ENCODE results near the gene S100A8. TPM values are rescaled to one million over a fixed set of nuclear protein-coding genes. Genes with fewer than 3 reads are reported as not detected.
"Not testable (repeated sequence)": the region's sequence is repeated elsewhere in the genome, so short reads cannot be mapped to it uniquely, and the experiment has no call there.

The S100A8 gene
- total RNA-seq, 4 donors from 2014 or later = 5.7 to 38.4 (median 19.5) TPM

DNA sequence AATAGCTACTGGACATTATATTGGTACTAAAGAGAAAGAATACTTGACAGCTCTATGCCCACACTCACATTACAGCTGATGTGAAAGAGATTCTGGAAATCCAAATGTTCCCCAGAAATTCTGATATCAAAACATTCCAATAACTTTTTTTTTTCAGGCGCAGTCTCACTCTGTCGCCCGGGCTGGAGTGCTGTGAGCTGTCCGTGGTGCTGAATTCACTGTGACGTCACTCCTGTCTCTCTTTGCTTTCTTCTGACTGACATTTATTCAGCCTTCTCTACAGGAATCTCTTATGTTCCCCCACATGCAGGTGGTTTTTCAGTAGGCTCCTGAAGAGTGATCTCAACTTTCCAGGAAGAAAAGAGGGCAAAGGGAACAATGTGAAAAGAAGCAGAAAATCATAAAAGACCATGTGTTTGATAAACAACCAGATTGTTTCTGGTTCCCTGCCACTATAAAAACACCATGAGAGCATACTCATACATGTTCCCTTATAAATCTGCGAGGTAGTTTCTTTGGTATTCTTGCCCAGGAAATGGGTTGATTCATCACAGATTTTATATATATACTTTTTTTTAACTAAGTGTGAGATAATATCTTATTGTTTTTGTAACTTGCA is 31.7 kb upstream of the S100A8 start:
- H3K27me3 ChIP-seq = peaks cover 11% of the 10 kb centered on the region
- no peaks in the 10 kb centered on the region for H3K36me3 ChIP-seq
- no peak overlapping the region for H3K27ac ChIP-seq
- H3K4me3 ChIP-seq = no peak overlapping the region
- H3K4me1 ChIP-seq = no peaks in the 10 kb centered on the region
- 8% methylated on average over 6 of the region's 6 CpGs for WGBS
- no peaks in the 10 kb centered on the region for H3K9me3 ChIP-seq
- TF ChIP-seq, protein P1, sequence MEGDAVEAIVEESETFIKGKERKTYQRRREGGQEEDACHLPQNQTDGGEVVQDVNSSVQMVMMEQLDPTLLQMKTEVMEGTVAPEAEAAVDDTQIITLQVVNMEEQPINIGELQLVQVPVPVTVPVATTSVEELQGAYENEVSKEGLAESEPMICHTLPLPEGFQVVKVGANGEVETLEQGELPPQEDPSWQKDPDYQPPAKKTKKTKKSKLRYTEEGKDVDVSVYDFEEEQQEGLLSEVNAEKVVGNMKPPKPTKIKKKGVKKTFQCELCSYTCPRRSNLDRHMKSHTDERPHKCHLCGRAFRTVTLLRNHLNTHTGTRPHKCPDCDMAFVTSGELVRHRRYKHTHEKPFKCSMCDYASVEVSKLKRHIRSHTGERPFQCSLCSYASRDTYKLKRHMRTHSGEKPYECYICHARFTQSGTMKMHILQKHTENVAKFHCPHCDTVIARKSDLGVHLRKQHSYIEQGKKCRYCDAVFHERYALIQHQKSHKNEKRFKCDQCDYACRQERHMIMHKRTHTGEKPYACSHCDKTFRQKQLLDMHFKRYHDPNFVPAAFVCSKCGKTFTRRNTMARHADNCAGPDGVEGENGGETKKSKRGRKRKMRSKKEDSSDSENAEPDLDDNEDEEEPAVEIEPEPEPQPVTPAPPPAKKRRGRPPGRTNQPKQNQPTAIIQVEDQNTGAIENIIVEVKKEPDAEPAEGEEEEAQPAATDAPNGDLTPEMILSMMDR (IDR thresholded peaks at IDR 0.05) = no peak
- TF ChIP-seq EP300 (IDR thresholded peaks at IDR 0.05) (no peak), POLR2AphosphoS5 (IDR thresholded peaks at IDR 0.05) (no peak), POLR2A (IDR thresholded peaks at IDR 0.05) (no peak)
- DNase-seq (ENCODE audit: low spot score in 2 of 2) = no peak

DNA sequence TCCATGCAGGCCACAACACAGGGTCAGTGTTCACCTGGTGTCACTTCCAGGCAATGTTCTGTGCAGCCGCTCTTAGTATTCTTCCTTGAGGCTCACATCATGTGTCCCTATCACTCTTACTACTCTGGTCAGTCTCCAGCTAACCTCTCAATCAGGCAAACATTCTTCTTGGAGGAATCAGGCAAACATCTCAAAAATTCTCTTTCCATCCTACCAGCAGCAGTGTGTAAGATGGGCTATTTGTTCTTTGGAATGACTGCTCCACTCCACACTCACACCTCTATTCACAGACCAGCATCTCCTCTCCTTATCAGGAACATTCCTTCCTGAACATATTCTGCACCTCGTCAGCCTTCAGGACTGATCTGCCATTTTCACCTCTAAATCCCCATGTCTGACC is 29.4 kb upstream of the S100A8 start:
- H3K27me3 ChIP-seq = peaks cover 7% of the 10 kb centered on the region

DNA sequence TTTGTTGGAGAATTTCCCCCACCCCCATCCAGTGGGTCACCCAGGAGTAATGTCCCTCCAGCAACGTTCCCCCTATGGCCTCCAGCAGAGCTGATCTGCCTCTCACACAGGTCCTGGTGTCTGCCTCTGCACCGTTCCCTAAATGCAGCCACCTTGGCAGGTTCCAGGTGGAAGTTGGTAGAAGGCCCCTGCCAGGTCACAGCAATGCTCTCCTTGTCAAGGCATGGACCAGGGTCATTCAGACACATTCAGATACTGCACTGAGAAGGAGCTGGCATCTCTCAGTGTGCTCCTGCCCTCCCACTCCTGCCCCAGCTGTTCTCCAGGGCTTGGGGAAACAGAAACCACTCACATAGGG is 28.5 kb upstream of the S100A8 start:
- not testable (repeated sequence) for H3K36me3 ChIP-seq, H3K27ac ChIP-seq, H3K4me1 ChIP-seq, H3K9me3 ChIP-seq, H3K27me3 ChIP-seq, H3K4me3 ChIP-seq
- WGBS = 41% methylated on average over 2 of the region's 2 CpGs
- peak in 1 of 2 donors; percentile 49 for DNase-seq (ENCODE audit: low spot score in 2 of 2)

More for the DNA sequence above, 29.4 kb upstream of the S100A8 start:
- DNase-seq (ENCODE audit: low spot score in 2 of 2) = no peak
- Histone ChIP-seq H3K4me1 (no peaks in the 10 kb centered on the region), H3K27ac (no peak overlapping the region), H3K36me3 (no peaks in the 10 kb centered on the region), H3K4me3 (no peak overlapping the region), H3K9me3 (no peaks in the 10 kb centered on the region)
- WGBS = 76% methylated on average over 2 of the region's 2 CpGs
- TF ChIP-seq POLR2AphosphoS5 (IDR thresholded peaks at IDR 0.05) (no peak), POLR2A (IDR thresholded peaks at IDR 0.05) (no peak), EP300 (IDR thresholded peaks at IDR 0.05) (no peak)
- TF ChIP-seq, protein P1 (IDR thresholded peaks at IDR 0.05) = no peak

DNA sequence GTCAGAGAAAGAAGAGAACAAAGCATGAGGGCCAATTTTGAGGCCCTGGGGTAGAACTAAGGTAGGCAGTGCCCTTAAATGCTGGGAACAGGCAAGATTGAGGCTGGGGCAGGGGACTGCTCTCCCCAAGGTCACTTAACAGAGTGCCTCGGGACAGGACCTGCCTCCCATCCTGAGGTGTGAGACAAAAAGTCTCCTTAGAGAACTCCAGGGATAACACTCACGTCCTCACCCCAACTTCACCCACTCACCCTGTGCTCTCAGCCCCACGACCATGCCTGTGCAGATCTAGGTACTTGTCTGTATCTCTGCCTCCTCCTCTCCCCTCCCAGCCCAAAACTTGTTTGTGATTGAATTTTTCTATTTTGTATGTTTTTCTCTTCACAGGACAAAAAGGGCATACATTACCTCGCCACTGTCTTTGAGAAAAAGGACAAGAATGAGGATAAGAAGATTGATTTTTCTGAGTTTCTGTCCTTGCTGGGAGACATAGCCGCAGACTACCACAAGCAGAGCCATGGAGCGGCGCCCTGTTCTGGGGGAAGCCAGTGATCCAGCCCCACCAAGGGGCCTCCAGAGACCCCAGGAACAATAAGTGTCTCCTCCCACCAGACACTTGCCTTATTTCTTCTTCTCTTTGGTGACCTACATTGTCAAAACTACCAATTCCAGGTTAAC is 28.0 kb upstream of the S100A8 start:
- not testable (repeated sequence) for H3K9me3 ChIP-seq, H3K27ac ChIP-seq, H3K36me3 ChIP-seq, H3K4me3 ChIP-seq, H3K4me1 ChIP-seq, H3K27me3 ChIP-seq
- 76% methylated on average over 7 of the region's 7 CpGs for WGBS
- DNase-seq (ENCODE audit: low spot score in 2 of 2) = peak in 1 of 2 donors; percentile 53

DNA sequence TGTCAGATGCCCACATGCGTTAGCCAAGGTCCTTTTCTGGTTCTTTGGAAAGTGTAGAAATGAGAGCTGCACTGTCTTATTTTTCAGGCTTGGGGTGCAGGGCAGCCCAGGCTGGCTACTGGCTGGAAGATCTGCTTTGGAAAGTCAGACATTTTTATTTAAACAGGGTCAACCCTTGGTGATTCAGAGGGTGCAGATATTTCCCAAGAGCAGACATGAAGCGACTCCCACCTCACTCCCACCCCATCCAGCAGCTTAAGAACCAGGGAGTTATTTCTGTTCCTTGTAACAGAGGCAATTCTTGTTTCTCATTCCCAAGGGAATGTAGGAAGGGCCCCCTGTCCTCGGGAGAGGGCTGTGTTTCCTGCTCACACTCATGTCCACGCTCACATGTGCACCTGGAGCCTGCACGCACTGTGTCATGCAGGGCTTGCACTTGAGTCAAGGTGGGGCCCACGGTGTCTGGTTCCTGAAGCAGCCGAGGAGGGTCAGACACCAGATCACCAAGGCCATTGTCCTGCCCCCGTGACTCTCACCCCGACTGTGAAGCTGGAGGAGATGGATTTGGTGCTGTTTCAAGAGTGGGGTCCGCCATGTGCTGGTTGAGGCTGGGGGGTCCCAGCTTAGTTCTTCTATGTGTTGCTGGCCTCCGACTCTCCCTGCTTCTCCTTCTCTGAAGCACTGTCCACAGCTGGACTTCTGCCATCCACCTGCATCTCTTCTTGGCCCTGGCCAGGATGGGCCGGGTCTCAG is 26.4 kb upstream of the S100A8 start:
- H3K27me3 ChIP-seq = peaks cover 7% of the 10 kb centered on the region
- no peaks in the 10 kb centered on the region for H3K4me1 ChIP-seq
- no peaks in the 10 kb centered on the region for H3K9me3 ChIP-seq
- WGBS = 80% methylated on average over 5 of the region's 12 CpGs
- no peak overlapping the region for H3K4me3 ChIP-seq
- no peaks in the 10 kb centered on the region for H3K36me3 ChIP-seq
- no peak for TF ChIP-seq EP300 (IDR thresholded peaks at IDR 0.05)
- TF ChIP-seq POLR2AphosphoS5 (IDR thresholded peaks at IDR 0.05) = no peak
- TF ChIP-seq POLR2A (IDR thresholded peaks at IDR 0.05) = no peak
- TF ChIP-seq, protein P1 (IDR thresholded peaks at IDR 0.05) = no peak
- H3K27ac ChIP-seq = no peak overlapping the region
- no peak for DNase-seq (ENCODE audit: low spot score in 2 of 2)

DNA sequence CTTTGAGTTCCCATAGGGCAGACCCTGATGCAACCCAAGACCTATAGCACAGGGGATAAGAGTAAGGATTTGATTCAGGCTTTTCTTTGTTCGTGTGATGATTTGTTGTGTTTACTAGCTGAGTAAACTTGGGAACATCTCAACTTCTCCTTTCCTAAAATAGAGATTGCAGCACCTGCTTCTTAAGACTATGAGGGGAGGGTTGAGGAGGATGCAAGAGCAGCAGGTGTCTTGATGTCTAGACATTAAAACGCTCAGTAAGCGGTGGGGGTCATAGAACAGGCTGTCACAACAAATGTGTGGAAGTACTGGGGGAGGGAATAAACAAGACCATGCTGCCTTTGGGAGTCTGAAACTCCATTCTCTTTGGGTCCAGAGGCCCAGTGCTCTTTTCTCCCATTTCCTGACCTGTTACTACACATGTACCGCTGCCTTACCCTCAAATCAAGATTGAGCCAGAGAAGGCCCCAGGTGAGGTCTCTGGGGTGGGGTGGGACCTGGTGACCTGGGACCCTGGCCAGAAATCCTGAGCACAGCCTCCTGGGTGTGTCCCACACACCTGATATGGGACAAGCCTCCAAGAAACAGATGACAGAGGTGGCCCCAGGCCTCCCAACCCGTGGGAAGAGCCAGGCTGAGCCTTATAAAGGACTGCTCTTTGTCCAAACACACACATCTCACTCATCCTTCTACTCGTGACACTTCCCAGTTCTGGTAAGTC is 25.1 kb upstream of the S100A8 start, which contains the start of gene S100A7A:
Gene S100A7A (plus strand): TSS at position 671 of the 721 bp plus-strand sequence. CDS start 1,563 bp downstream, outside the sequence.
- 55% methylated on average over 6 of the region's 6 CpGs for WGBS
- TF ChIP-seq EP300 (IDR thresholded peaks at IDR 0.05) (no peak), POLR2A (IDR thresholded peaks at IDR 0.05) (no peak), POLR2AphosphoS5 (IDR thresholded peaks at IDR 0.05) (no peak)
- TF ChIP-seq, protein P1 (IDR thresholded peaks at IDR 0.05) = no peak
- Histone ChIP-seq H3K4me3 (no peak within 1 kb of the TSS), H3K36me3 (no peaks in the 10 kb centered on the region), H3K27ac (no peak within 1 kb of the TSS), H3K9me3 (no peaks in the 10 kb centered on the region), H3K27me3 (peaks cover 7% of the 10 kb centered on the region), H3K4me1 (no peaks in the 10 kb centered on the region)
- DNase-seq (ENCODE audit: low spot score in 2 of 2) = no peak

DNA sequence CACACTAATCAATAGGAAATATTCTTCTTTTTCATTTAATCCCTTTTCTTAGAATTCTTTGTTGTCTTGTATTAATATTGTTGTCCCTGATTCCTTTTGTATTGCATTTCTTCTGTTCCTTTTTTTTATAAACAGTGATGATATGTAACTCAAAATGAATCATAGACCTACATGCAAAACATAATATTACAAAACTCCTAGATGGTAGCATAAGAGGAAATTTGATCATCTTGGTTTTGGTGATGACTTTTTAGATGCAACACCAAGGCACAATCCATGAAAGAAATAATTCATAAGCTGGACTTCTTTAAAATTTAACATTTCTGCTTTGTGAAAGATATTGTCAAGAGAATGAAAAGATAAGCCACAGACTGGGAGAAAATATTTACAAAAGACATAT is 23.1 kb upstream of the S100A8 start:
- not testable (repeated sequence) for H3K27ac ChIP-seq; H3K4me3 ChIP-seq; DNase-seq (ENCODE audit: low spot score in 2 of 2); H3K4me1 ChIP-seq; H3K36me3 ChIP-seq; H3K9me3 ChIP-seq; H3K27me3 ChIP-seq

DNA sequence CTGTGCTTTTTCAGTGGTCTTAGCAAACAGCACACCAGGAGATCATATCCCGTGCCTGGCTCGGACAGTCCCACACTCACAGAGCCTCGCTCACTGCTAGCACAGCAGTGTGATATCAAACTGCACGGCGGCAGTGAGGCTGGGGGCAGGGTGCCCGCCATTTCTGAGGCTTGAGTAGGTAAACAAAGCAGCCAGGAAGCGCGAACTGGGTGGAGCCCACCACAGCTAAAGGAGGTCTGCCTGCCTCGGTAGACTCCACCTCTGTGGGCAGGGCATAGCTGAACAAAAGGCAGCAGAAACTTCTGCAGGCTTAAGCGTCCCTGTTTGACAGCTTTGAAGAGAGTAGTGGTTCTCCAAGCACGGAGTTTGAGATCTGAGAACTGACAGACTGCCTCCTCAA is 16.4 kb upstream of the S100A8 start:
- not testable (repeated sequence) for H3K36me3 ChIP-seq; H3K4me3 ChIP-seq; H3K4me1 ChIP-seq; H3K9me3 ChIP-seq; H3K27ac ChIP-seq; DNase-seq (ENCODE audit: low spot score in 2 of 2)
- WGBS = 62% methylated on average over 4 of the region's 11 CpGs
- H3K27me3 ChIP-seq = peaks cover 16% of the 10 kb centered on the region

All from suprapubic skin (tissue), 4 donors.